GM19351 (cell line): ENCODE measurements around the gene PIWIL4.
"Not testable (repeated sequence)": the region's sequence is repeated elsewhere in the genome, so short reads cannot be mapped to it uniquely, and the experiment has no call there.

Source experiments
- ATAC-seq: cut with Tn5 transposase; IDR thresholded peaks from one replicate; pipeline ENCODE4 v1.9.1; 2021; ENCODE audit warnings: mild to moderate bottlenecking, moderate library complexity; ENCODE audit not compliant: unreplicated experiment

The PIWIL4 gene

GRCh38 chr11:94583866-94584500 lies 16.8 kb downstream of the PIWIL4 start:
- ATAC-seq, result peak; percentile 35

GRCh38 chr11:94584978-94585377 lies 17.8 kb downstream of the PIWIL4 start:
- no peak for ATAC-seq

GRCh38 chr11:94585399-94585798 lies 18.2 kb downstream of the PIWIL4 start:
- ATAC-seq, result no peak

- no peak for ATAC-seq
These were observed 19.4 kb downstream of the PIWIL4 start for GRCh38 chr11:94586546-94586945.

- ATAC-seq, result no peak
These were observed 19.8 kb downstream of the PIWIL4 start for GRCh38 chr11:94586978-94587377.

GRCh38 chr11:94588366-94588942 lies 21.3 kb downstream of the PIWIL4 start:
- ATAC-seq, result no peak

GRCh38 chr11:94590352-94591041 lies 23.3 kb downstream of the PIWIL4 start:
- ATAC-seq, result no peak

GRCh38 chr11:94593030-94593429 lies 25.9 kb downstream of the PIWIL4 start:
- peak; percentile 78 for ATAC-seq

- ATAC-seq, result peak; percentile 40
These were observed 27.9 kb downstream of the PIWIL4 start for GRCh38 chr11:94595076-94595475.

- no peak for ATAC-seq
These were observed 30.7 kb downstream of the PIWIL4 start for GRCh38 chr11:94597896-94598295.

GRCh38 chr11:94599510-94599909 lies 32.3 kb downstream of the PIWIL4 start:
- ATAC-seq, result no peak

GRCh38 chr11:94602430-94603372 lies 35.5 kb downstream of the PIWIL4 start:
- ATAC-seq, result peak; percentile 87

GRCh38 chr11:94603587-94603986 lies 36.4 kb downstream of the PIWIL4 start:
- ATAC-seq, result no peak

GRCh38 chr11:94604482-94604881 lies 37.3 kb downstream of the PIWIL4 start:
- no peak for ATAC-seq

GRCh38 chr11:94613120-94613519 lies 46.0 kb downstream of the PIWIL4 start:
- ATAC-seq, result no peak

GRCh38 chr11:94623120-94623735 lies 56.1 kb downstream of the PIWIL4 start:
- peak; percentile 90 for ATAC-seq

- ATAC-seq, result not testable (repeated sequence)
These were observed 58.3 kb downstream of the PIWIL4 start for GRCh38 chr11:94625422-94625821.

- not testable (repeated sequence) for ATAC-seq
These were observed 59.9 kb downstream of the PIWIL4 start for GRCh38 chr11:94627003-94627560.

GRCh38 chr11:94629741-94630140 lies 62.6 kb downstream of the PIWIL4 start:
- no peak for ATAC-seq

- no peak for ATAC-seq
These were observed 63.1 kb downstream of the PIWIL4 start for GRCh38 chr11:94630221-94630620.
